K562 (cell line): ENCODE data around the gene MRO. TPM values are rescaled to one million over a fixed set of nuclear protein-coding genes. Genes with fewer than 3 reads are reported as not detected.

Experiments
- ATAC-seq: fragments of 200-7000 bp; cut with Tn5 transposase; 3 replicates; pipeline ENCODE4 v1.9.1; 2020; ENCODE audit warnings: moderate library complexity
- BruUV-seq: library from RNA; stranded (reverse); fragments of 400-500 nt; replicated peaks from 2 replicates; lab custom pipeline; 2021; lab: Mats Ljungman, UMichigan
- CTCF ChIA-PET: fragments of 300-600 bp; formaldehyde crosslinking; extraction: SDS; loops from one replicate; lab custom pipeline; 2021; ENCODE audit warnings: low intra/inter-chr PET ratio; lab: Yijun Ruan, JAX
- POLR2A ChIA-PET: fragments of 300-600, 350-650 bp; sonication (Branson Sonifier 250); formaldehyde crosslinking; extraction: SDS; loops from one replicate; lab custom pipeline; 2021; ENCODE audit warnings: antibody characterized with exemption, inconsistent platforms; lab: Yijun Ruan, JAX
- DNase-seq, 4 experiments: peaks; one replicate each; pipeline versions ENCODE4 v3.0.0 to v3.0.0-alpha.2; 2011 to 2018; ENCODE audit warnings: low spot score in 3 of 4, mixed read lengths in 3 of 4; ENCODE audit errors: extremely low read depth in 1 of 4
- FAIRE-seq: peaks from 2 replicates; lab custom pipeline; 2011; peaks lifted over from hg19 to GRCh38; lab: Jason Lieb, UNC
- H2AFZ ChIP-seq: 2 replicates; pipeline ENCODE4 v1.6.0; 2011; ENCODE audit warnings: low read depth, low read length, control low read depth, inconsistent platforms
- H3K27ac ChIP-seq: fragments of 200-600 bp; 3 replicates; pipeline ENCODE4 v1.8.0; 2011; ENCODE audit warnings: low read depth, mild to moderate bottlenecking, control low read depth, inconsistent platforms, low read length, moderate library complexity, mixed read lengths; ENCODE audit errors: extremely low read depth
- H3K27me3 ChIP-seq, 2 experiments: fragments of 300-600 bp in 1 of 2; 2 replicates in 1 of 2; 3 replicates in 1 of 2; pipeline versions ENCODE4 v1.6.0 to v1.8.0; 2011; ENCODE audit warnings: inconsistent platforms in 2 of 2, low read length in 2 of 2, mild to moderate bottlenecking in 1 of 2, mixed read lengths in 1 of 2, moderate library complexity in 1 of 2; ENCODE audit not compliant: control insufficient read depth in 2 of 2, insufficient read depth in 2 of 2
- H3K36me3 ChIP-seq: fragments of 300-600 bp; 3 replicates; pipeline ENCODE4 v1.8.0; 2011; ENCODE audit warnings: mild to moderate bottlenecking, low read length, inconsistent platforms; ENCODE audit not compliant: control insufficient read depth, insufficient read depth
- H3K4me1 ChIP-seq, 2 experiments: fragments of 200-600 bp in 1 of 2; replicated peaks in 1 of 2; 2 replicates in 1 of 2; 3 replicates in 1 of 2; pipeline versions ENCODE4 v1.5.1 to v1.8.0; 2011; ENCODE audit warnings: inconsistent platforms in 2 of 2, low read length in 2 of 2, mild to moderate bottlenecking in 1 of 2, mixed read lengths in 1 of 2, moderate library complexity in 1 of 2; ENCODE audit not compliant: control insufficient read depth in 2 of 2, insufficient read depth in 2 of 2
- H3K4me2 ChIP-seq: 2 replicates; pipeline ENCODE4 v1.6.1; 2011; ENCODE audit warnings: low read length, control low read depth, inconsistent platforms, mixed read lengths; ENCODE audit not compliant: insufficient read depth
- H3K4me3 ChIP-seq: fragments of 200-600 bp; sonication (generic), shearing (Covaris generic); 2 replicates; pipeline ENCODE4 v1.5.1; 2016; ENCODE audit warnings: control low read depth, inconsistent platforms
- H3K79me2 ChIP-seq: fragments of 200-600 bp; 3 replicates; pipeline ENCODE4 v1.8.0; 2011; ENCODE audit warnings: low read length, inconsistent platforms; ENCODE audit not compliant: control insufficient read depth, insufficient read depth
- H3K9ac ChIP-seq, 2 experiments: 2 replicates each; pipeline versions ENCODE4 v1.6.0 to v1.6.1; 2011; ENCODE audit warnings: low read depth in 2 of 2, low read length in 2 of 2, control low read depth in 1 of 2, inconsistent platforms in 1 of 2, mild to moderate bottlenecking in 1 of 2, mixed read lengths in 1 of 2; ENCODE audit not compliant: insufficient read depth in 1 of 2
- H3K9me1 ChIP-seq: one replicate; pipeline ENCODE4 v1.6.0; 2011; ENCODE audit warnings: inconsistent platforms, mild to moderate bottlenecking, low read length, moderate library complexity; ENCODE audit not compliant: control insufficient read depth, insufficient read depth
- H3K9me3 ChIP-seq: replicated peaks from 2 replicates; pipeline ENCODE4 v1.5.1; 2011; ENCODE audit warnings: low read depth, low read length, inconsistent platforms; ENCODE audit not compliant: control insufficient read depth, insufficient read depth
- H4K20me1 ChIP-seq: replicated peaks from 2 replicates; pipeline ENCODE4 v1.6.1; 2011; ENCODE audit warnings: low read length, inconsistent platforms, mixed read lengths; ENCODE audit not compliant: control insufficient read depth, insufficient read depth
- ASH1L ChIP-seq: fragments of 450-650 bp; IDR thresholded peaks from 2 replicates; pipeline ENCODE4 v1.6.1; 2018; ENCODE audit warnings: borderline replicate concordance, mild to moderate bottlenecking, low read depth; ENCODE audit not compliant: partially characterized antibody
- LARP7 ChIP-seq: fragments of 450-650 bp; IDR thresholded peaks from 2 replicates; pipeline ENCODE4 v1.6.1; 2016
- MBD2 ChIP-seq: sonication (generic); IDR thresholded peaks from 2 replicates; pipeline ENCODE4 v1.6.1; 2016; ENCODE audit warnings: low read depth, borderline replicate concordance
- RNF219 ChIP-seq: fragments of 250-450 bp; sonication (Bioruptor Pico); IDR thresholded peaks from 2 replicates; pipeline ENCODE4 v1.5.0; 2022; ENCODE audit warnings: mild to moderate bottlenecking
- TEAD1 ChIP-seq, 2 experiments: fragments of 450-650 bp in 1 of 2; sonication (generic) in 1 of 2; formaldehyde crosslinking; IDR thresholded peaks; 2 replicates each; pipeline versions ENCODE4 v1.4.0 to v1.8.0; 2020 to 2022; ENCODE audit warnings: mild to moderate bottlenecking in 2 of 2, missing genetic modification reagents in 1 of 2
- TEAD2 ChIP-seq: fragments of 450-650 bp; IDR thresholded peaks from 2 replicates; pipeline ENCODE4 v1.6.1; 2016; ENCODE audit warnings: missing genetic modification characterization, control low read depth, missing compliant biosample characterization
- ZNF174 ChIP-seq: fragments of 250-450 bp; sonication (Bioruptor Pico); IDR thresholded peaks from 2 replicates; pipeline ENCODE4 v1.4.0; 2020; ENCODE audit warnings: mild to moderate bottlenecking
- WGBS: fragments of 100-300 bp; shearing (Covaris generic); methylation state at CpG from one replicate; pipeline ENCODE4 v1.1.6; 2016; ENCODE audit warnings: low coverage, mixed read lengths; ENCODE audit not compliant: insufficient coverage; ENCODE audit errors: missing lambda C conversion rate; 5-methylcytosine and 5-hydroxymethylcytosine counted together
- in situ Hi-C: fragments of 300-500 bp; cut with MboI; formaldehyde crosslinking; loops from 4 replicates; pipeline ENCODE4 v1.15.0; 2018; ENCODE audit warnings: inconsistent platforms, mixed read lengths
- intact Hi-C: fragments of 100-400 bp; cut with micrococcal nuclease; formaldehyde crosslinking; loops from 2 replicates; pipeline ENCODE4 v1.14.2; 2022
- polyA plus RNA-seq, 8 experiments: library from polyadenylated mRNA; depleted of rRNA in 4 of 8; stranded (reverse) in 5 of 8; unstranded in 3 of 8; fragments of >200 nt; fragmentation: Nextera tagmentation in 2 of 8; fragmentation: Illumina TruSeq in 1 of 8; extraction: Ambion mirVana in 2 of 8; extraction: Trizol in 1 of 8; gene quantifications; 2 replicates each; pipeline versions ENCODE4 v1.2.1 to v1.2.3, GENCODE V29; 2011 to 2014; ENCODE audit warnings: inconsistent platforms in 1 of 8, missing spikeins in 1 of 8
- total RNA-seq, 7 experiments: library from RNA; depleted of rRNA in 6 of 7; stranded (reverse); fragments of >200 nt in 6 of 7; fragmentation: Illumina TruSeq in 2 of 7; extraction: Trizol in 2 of 7; gene quantifications; 2 replicates each; pipeline versions ENCODE4 v1.2.1 to v1.2.3, GENCODE V29; 2011 to 2021; ENCODE audit warnings: low replicate concordance in 1 of 7
- TF ChIP-seq, protein P1 (sequence below): fragments of 450-650 bp; IDR thresholded peaks from 2 replicates; pipeline ENCODE4 v1.6.1; 2018; ENCODE audit not compliant: partially characterized antibody

Gene MRO
- total and polyA plus RNA-seq, 9 of the 15 experiments (the other 6 are each of a cell fraction or from before 2014, with no cell fraction given): 0.06 TPM; not detected in 8

DNA sequence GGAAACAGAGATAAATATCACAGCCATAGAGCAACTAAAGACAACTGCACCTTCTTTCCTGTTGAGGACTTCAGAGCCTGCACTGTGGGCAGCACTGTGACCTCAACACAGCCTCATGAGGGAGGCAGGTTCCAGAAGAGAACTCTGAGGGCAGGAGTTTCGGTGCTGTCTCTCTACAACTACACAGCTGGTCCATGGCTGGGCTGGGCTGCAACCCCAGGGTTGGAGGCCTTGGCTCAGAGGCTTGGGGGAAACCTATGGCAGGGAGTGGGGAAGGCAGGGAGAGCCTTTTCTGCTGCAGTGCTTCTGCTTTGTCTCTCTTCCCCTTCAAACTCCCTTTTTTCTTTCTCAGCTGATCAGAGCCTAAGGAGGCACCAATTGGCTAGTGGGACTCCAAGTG lies 66.5 kb downstream of the MRO start (continued):
- no peak for TF ChIP-seq TEAD2 (tag)
- TF ChIP-seq, protein P1, sequence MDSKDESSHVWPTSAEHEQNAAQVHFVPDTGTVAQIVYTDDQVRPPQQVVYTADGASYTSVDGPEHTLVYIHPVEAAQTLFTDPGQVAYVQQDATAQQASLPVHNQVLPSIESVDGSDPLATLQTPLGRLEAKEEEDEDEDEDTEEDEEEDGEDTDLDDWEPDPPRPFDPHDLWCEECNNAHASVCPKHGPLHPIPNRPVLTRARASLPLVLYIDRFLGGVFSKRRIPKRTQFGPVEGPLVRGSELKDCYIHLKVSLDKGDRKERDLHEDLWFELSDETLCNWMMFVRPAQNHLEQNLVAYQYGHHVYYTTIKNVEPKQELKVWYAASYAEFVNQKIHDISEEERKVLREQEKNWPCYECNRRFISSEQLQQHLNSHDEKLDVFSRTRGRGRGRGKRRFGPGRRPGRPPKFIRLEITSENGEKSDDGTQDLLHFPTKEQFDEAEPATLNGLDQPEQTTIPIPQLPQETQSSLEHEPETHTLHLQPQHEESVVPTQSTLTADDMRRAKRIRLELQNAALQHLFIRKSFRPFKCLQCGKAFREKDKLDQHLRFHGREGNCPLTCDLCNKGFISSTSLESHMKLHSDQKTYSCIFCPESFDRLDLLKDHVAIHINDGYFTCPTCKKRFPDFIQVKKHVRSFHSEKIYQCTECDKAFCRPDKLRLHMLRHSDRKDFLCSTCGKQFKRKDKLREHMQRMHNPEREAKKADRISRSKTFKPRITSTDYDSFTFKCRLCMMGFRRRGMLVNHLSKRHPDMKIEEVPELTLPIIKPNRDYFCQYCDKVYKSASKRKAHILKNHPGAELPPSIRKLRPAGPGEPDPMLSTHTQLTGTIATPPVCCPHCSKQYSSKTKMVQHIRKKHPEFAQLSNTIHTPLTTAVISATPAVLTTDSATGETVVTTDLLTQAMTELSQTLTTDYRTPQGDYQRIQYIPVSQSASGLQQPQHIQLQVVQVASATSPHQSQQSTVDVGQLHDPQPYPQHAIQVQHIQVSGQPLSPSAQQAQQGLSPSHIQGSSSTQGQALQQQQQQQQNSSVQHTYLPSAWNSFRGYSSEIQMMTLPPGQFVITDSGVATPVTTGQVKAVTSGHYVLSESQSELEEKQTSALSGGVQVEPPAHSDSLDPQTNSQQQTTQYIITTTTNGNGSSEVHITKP: no peak
- TF ChIP-seq RNF219 (CRISPR knock-in tag): no peak
- TF ChIP-seq, all 486 proteins: peak for 0

DNA sequence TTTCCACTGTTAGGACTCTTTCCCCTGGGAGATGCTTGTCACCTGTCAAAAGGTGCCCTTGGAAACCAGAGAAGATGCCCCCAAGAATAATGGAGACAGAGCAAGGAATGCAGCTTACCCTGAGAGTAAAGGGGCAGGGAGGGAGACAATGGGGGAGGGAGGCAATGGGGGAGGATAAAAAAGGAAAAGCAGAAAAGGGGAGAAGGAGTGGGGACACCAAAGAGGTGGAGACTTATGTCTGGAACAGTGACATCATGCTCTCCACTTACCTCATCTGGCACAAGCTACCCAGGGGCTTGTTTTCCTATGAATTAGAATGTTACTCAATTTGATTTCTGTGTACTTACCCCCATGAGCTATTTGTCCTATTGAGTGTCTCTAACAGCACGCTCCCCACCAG lies 67.9 kb downstream of the MRO start:
- DNase-seq (no peak), ATAC-seq (no peak)
- Histone ChIP-seq H4K20me1 (no peaks in the 10 kb centered on the region), H3K79me2 (no peaks in the 10 kb centered on the region), H2AFZ (no peak overlapping the region), H3K9ac (no peak overlapping the region), H3K9me1 (no peaks in the 10 kb centered on the region), H3K36me3 (no peaks in the 10 kb centered on the region), H3K4me2 (no peak overlapping the region), H3K27ac (no peak overlapping the region), H3K27me3 (peaks cover 0 to 12% of the 10 kb centered on the region in 2 experiments; a peak in 1 of 5 replicates), H3K4me3 (no peak overlapping the region)
- intact Hi-C loops (no loop called here), in situ Hi-C loops (no loop called here)
- no TSS peak for BruUV-seq
- TF ChIP-seq TEAD1 (CRISPR knock-in tag; IDR thresholded peaks at IDR 0.05): no peak
- no peak for TF ChIP-seq ZNF174 (CRISPR knock-in tag)
- TF ChIP-seq MBD2: no peak
- TF ChIP-seq ASH1L: no peak
- no peak for TF ChIP-seq LARP7
- TF ChIP-seq, all 486 proteins: peak for 0
- FAIRE-seq: no peak
- 0% methylated on average over 1 of the region's 1 CpG for WGBS
- Histone ChIP-seq H3K9me3 (no peaks in the 10 kb centered on the region), H3K4me1 (no peaks in the 10 kb centered on the region)
- POLR2A ChIA-PET: interaction anchor here (1.1 kb wide), 1 partner anchor 16 kb away, joined by 3 read pairs; no protein-coding TSS in a partner anchor
- CTCF ChIA-PET: no interaction called here
